Activated CD4-positive, CD25-positive, alpha-beta regulatory T cell treated with anti-CD3 and anti-CD28 coated beads, Interleukin-2, amount 50 U/mL, for 72 hours (primary cell): ENCODE measurements around the gene CTSF.
"Not testable (repeated sequence)": the region's sequence is repeated elsewhere in the genome, so short reads cannot be mapped to it uniquely, and the experiment has no call there.

ENCODE experiments used
- DNase-seq: peaks from one replicate; pipeline ENCODE4 v3.0.0; 2021

The CTSF gene

GRCh38 chr11:66556086-66556485 is 12.3 kb downstream of the CTSF start:
- no peak for DNase-seq

- DNase-seq, result no peak
Observed at GRCh38 chr11:66555416-66555815, 13.0 kb downstream of the CTSF start.

DNA sequence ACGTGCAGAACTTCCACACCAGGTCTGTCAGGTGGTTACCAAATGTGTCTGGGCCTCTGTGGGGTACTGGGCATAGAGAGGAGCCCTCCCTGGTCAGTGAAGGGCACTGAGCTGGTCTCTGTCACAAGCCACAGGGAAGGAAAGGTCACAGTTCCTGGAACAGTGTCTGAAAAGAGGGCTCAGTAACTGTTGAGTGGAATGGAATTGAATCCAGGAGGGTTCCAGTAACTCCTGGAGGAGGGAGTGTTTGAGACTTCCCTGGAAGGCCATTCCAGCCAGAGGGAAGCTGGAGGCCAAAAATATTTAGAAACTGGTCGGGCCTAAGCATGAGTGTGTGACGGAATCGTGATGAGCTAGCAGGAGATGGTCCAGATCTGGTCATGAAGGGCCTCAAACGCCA is 13.8 kb downstream of the CTSF start:
- DNase-seq, result no peak

- DNase-seq, result no peak
Observed at GRCh38 chr11:66550887-66551286, 17.5 kb downstream of the CTSF start.

DNA sequence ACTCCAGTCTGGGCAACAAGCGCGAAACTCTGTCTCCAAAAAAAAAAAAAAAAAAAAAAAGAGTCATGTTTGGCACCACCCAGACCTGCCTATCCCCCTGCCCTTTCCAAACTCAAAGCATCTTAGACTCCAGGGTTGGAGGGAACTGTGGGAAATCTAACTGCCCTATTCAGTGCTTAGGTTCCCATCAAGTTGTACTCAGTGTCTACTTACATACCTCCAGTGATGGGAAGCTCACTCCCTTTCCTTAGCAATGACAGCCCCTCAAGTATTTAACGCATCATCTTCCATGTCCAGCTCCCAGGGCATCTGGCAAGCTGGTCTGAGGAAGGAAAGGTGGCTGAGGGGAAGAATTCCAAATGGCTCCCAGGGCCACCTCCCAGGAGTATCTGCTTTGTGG is 18.7 kb downstream of the CTSF start:
- DNase-seq, result no peak

GRCh38 chr11:66548774-66549630 is 19.4 kb downstream of the CTSF start:
- no peak for DNase-seq

DNA sequence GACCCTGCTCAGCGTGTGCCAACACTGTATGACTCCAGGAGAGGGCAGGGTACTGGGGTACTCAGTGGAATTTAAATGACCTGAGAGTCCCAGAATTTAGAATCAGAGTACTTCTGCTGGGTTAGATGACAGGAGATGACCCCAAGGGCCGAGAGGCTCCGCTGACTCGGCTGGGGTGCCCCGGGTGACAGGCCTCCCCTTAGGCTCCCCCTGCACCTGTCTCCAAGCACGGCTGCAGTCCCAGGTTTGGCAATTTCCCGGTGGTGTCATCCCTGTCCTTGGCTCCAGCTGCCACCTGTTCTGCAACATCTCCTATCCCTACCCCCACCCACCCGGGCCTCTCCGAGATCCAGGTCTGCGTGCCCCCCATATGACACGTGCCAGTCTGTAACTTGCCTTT is 20.4 kb downstream of the CTSF start:
- DNase-seq, result no peak

- no peak for DNase-seq
Observed at GRCh38 chr11:66547662-66548009, 20.8 kb downstream of the CTSF start.

- no peak for DNase-seq
Observed at GRCh38 chr11:66546966-66547661, 21.3 kb downstream of the CTSF start.

DNA sequence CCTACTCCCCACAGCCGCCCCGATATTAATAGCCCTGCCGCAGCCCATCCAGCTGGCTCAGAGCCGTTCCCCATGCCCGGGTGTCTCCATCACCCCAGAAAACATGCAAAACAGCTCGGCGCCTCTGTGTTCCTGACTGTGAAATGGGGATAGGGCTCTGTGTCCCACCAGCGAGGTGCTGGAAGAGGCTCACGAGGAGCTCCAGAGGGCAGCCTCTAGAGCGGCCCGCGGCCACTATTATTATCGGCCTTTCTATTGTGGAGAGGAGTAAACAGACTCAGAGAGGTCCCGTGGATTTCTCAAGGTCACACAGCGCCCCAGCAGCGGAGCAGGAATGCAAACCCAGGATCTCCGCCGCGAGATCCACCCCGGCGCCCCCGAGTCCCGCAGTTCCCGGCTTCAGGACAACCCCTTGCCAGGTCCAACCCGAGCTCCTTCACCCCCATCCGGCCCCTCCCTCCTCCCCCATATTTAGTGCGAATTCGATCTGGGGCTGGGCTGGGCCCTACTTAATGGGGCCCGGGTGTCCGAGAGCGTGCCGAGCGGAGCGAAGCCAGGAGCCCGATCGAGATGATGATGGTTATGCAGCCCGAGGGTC is 21.9 kb downstream of the CTSF start, which contains the start of gene ACTN3:
ACTN3 (plus strand) TSS at position 536 of the 598 bp plus-strand sequence; CDS start at position 571, 35 bp downstream.
- no peak for DNase-seq

DNA sequence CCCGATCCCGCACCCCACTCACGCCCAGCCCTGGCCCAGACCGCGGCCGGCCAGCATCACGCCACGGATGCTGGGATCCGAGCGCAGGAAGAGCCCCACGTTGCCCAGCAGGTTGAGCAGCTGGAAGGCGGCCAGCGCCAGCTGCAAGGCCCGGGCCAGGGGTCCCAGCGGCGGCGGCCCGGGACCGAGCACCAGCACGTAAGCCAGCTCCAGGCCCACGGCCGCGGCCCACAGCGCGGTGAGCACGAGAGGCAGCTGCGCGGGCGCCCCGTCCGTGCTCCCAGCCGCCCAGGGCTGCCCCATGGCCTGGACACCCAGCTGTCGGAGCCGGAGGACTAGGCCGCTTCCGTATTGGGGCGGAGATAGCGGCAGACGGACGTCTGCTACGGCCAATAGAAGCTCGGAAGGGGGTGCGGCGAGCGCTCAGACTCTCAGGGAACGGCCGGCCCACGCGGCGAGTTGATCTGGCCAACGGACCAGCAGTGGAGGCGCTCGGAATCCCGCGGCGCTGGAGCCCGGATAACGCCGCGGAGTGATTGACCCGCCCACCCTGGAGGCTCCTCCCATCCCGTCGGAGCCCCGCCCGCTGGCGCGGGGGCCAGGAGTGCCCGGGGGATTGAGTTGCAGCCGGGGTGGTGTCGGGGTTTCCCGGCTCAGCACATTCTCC is 22.6 kb downstream of the CTSF start, which contains the start of gene ZDHHC24:
ZDHHC24 (minus strand) TSS at position 348 of the 667 bp plus-strand sequence; CDS start at position 303, 45 bp downstream.
- DNase-seq, result peak; percentile 91

DNA sequence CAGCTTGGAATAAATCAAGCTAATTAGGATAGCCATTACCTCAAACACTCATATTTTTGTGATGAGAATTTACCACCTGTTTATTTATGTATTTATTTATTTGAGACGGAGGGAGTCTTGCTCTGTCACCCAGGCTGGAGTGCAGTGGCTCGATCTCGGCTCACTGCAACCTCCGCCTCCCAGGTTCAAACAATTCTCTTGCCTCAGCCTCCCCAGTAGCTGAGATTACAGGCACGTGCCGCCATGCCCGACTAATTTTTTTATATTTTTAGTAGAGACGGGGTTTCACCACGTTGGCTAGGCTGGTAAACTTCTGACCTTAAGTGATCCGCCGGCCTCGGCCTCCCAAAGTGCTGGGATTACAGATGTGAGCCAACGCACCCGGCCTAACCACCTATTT is 23.5 kb downstream of the CTSF start:
- not testable (repeated sequence) for DNase-seq

- DNase-seq, result peak; percentile 53
Observed at GRCh38 chr11:66543263-66544107, 24.9 kb downstream of the CTSF start.

DNA sequence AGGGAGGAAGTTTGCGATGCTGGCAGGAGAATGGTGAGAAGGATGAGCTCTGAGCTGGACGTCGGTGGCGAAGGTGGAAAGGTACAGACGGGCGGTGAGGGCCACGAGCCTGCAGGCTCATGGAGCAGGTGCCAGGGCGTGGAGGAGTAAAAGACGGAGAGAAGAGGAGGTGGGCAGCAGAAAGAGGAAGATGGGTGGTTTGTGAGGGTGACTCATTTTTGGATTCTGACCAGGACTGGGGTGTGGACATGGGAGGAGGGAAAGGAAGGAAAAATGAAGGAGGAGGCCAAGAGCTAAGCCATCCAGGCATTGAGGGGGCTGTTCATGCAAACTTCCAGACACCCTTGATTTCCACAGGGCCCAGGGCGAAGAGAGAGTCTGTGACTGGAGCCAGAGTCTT is 26.0 kb downstream of the CTSF start:
- DNase-seq, result no peak

- DNase-seq, result no peak
Observed at GRCh38 chr11:66541892-66542291, 26.5 kb downstream of the CTSF start.

- not testable (repeated sequence) for DNase-seq
Observed at GRCh38 chr11:66540598-66540997, 27.8 kb downstream of the CTSF start.

DNA sequence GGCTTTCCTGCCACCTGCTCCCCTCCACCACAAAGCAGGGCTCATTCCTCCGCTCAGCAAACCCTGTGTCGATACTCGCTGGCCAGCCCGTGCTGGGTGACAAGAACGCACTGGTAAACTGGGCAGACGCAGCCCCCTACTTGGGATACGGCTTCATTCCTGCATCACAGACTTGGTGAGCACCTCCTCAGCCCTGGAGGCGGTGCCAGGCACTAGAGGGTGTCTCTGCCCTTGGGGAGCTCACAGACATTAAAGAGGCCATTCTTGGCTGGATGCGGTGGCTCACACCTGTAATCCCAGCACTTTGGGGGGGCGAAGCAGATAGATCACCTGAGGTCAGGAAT is 28.6 kb downstream of the CTSF start:
- no peak for DNase-seq

GRCh38 chr11:66539170-66539869 is 29.1 kb downstream of the CTSF start:
- no peak for DNase-seq

- no peak for DNase-seq
Observed at GRCh38 chr11:66532784-66533183, 35.6 kb downstream of the CTSF start.

GRCh38 chr11:66531841-66532240 is 36.6 kb downstream of the CTSF start:
- DNase-seq, result no peak

- no peak for DNase-seq
Observed at GRCh38 chr11:66530927-66531709, 37.3 kb downstream of the CTSF start.
